ES-I3 (cell line): ENCODE results near the gene SPRR2E.
"Not testable (repeated sequence)": the region's sequence is repeated elsewhere in the genome, so short reads cannot be mapped to it uniquely, and the experiment has no call there.

Experiments
- H3K36me3 ChIP-seq: 2 replicates; pipeline ENCODE4 v1.6.1; 2013; ENCODE audit warnings: mild to moderate bottlenecking, low read length, control low read depth, moderate library complexity; ENCODE audit not compliant: insufficient read depth
- H3K4me1 ChIP-seq: 2 replicates; pipeline ENCODE4 v1.6.1; 2013; ENCODE audit warnings: mild to moderate bottlenecking, control low read depth, low read length; ENCODE audit not compliant: insufficient read depth
- H3K9ac ChIP-seq: 2 replicates; pipeline ENCODE4 v1.6.1; 2013; ENCODE audit warnings: low read depth, mild to moderate bottlenecking, low read length, moderate library complexity
- H3K9me3 ChIP-seq: 2 replicates; pipeline ENCODE4 v1.6.1; 2013; ENCODE audit warnings: mild to moderate bottlenecking, low read length, moderate library complexity; ENCODE audit not compliant: control insufficient read depth, insufficient read depth

SPRR2E gene

DNA sequence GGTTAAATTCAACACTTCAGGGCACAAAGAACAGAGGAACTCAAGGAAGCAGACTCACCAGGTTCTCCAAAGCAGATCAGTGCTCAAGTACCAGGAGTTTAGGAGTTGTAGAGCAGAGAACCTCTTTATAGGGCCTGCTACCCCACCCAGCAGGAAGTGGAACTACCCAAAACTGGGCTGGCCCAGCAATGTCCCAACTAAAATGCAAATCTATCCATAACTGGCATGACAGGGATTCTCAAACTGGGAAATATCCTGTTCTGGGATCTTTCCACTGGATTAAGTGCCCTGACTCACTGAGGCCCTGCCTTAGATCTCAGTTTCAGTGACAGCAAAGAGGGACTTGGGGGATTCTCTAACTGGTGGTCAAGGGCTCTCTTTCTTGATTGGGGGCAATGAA lies at the start of gene SPRR2E:
Gene SPRR2E (minus strand): TSS at position 101 of the 400 bp plus-strand sequence. CDS start 775 bp downstream, outside the sequence.
- Histone ChIP-seq H3K4me1 (no peaks in the 10 kb centered on the region), H3K9ac (no peak within 1 kb of the TSS), H3K9me3 (no peaks in the 10 kb centered on the region), H3K36me3 (no peaks in the 10 kb centered on the region)

DNA sequence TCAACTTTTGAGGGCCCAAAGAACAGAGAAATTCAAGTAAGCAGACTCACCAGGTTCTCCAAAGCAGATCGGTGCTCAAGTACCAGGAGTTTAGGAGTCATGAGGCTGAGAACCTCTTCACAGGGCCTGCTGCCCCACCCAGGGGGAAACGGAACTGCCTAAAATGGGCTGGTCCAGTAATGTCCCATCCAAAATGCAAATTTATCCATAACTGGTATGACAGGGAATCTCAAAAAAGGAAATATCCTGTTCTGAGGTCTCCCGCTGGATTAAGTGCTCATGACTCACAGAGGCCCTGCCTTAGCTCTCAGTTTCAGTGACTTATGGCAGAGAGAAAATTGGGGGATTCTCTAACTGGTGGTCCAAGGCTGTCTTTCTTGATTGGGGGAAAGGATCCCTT lies 47.1 kb upstream of the SPRR2E start:
- Histone ChIP-seq H3K4me1 (no peaks in the 10 kb centered on the region), H3K36me3 (no peaks in the 10 kb centered on the region), H3K9me3 (no peaks in the 10 kb centered on the region), H3K9ac (no peak overlapping the region)

DNA sequence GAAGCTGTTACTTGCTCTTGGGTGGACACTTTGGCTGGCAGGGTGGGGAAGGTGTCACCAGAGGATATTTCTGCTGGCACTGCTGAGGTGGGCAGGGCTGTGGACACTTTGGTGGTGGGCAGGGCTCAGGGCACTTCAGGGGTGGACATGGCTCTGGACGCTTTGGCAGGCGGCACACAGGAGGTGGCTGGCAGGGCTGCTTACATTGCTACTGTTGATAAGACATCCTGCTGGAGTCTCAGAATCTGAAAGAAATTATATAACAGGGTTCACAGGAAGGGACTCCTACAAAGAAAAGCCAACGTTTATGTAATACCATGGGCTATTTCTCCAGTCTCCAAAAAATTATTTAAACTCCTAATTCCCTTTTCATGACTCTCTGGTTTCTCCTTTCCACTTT lies 46.2 kb upstream of the SPRR2E start:
- Histone ChIP-seq H3K9ac (no peak overlapping the region), H3K36me3 (no peaks in the 10 kb centered on the region), H3K9me3 (no peaks in the 10 kb centered on the region), H3K4me1 (no peaks in the 10 kb centered on the region; the same call in 1 of the 2 replicates)

DNA sequence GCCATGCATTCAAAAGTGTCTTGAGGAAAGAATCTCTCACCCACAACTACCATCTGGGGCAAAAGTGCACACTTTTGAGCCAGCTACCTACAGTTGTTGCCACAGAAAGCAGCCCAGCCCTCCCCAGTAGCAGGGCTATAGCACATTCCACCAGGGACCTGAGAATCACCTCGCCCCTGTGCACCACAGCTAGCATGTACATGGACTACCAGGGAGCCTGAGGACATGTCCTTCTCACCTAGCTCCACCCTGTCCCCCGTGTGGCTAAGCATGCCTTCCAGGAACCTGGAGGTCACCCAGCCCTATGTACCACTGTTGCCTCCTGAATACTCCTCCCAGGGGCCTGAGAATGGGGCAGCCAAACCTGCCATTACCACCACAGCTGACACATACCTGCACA lies 39.4 kb upstream of the SPRR2E start:
- H3K9ac ChIP-seq, result no peak overlapping the region
- H3K36me3 ChIP-seq, result no peaks in the 10 kb centered on the region
- H3K4me1 ChIP-seq, result no peaks in the 10 kb centered on the region; the same call in 1 of the 2 replicates
- H3K9me3 ChIP-seq, result peaks cover 2% of the 10 kb centered on the region; the same call in 1 of the 2 replicates

DNA sequence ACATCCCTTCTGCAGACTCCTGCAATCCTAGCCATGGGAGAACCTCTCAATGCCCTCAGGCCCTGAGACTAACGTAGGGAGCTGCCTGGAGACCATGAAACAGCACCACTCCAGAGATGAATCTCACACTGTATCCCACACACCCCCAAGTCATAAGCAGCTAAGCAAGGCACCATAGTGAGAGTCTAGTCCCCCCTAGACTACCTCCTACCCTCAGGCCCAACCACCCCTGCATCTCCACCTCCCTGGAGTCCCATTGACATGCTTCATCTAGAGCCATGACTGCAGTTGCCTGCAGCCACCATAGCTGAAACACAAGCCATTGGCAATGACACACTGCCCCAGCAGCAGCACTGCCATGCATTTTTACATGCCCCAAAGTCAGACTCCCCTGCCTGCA lies 38.9 kb upstream of the SPRR2E start:
- Histone ChIP-seq H3K4me1 (no peaks in the 10 kb centered on the region; the same call in 1 of the 2 replicates), H3K9me3 (peaks cover 2% of the 10 kb centered on the region; the same call in 1 of the 2 replicates), H3K9ac (no peak overlapping the region), H3K36me3 (no peaks in the 10 kb centered on the region)

DNA sequence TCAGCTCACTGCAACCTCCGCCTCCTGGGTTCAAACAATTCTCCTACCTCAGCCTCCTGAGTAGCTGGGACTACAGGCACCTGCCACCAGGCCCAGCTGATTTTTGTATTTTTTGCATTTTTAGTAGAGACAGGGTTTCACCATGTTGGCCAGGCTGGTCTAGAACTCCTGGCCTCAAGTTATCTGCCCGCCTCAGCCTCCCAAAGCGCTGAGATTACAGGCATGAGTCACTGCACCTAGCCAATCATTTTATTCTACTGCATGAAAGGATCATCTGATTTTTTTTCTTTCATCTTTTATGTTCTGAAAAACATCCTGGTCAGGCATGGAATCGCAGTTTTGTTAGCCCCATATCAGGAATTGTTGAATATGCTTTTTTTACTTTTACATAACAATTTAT lies 34.4 kb upstream of the SPRR2E start:
- H3K9me3 ChIP-seq, result peaks cover 10% of the 10 kb centered on the region
- H3K9ac ChIP-seq, H3K4me1 ChIP-seq, H3K36me3 ChIP-seq: not testable (repeated sequence)

DNA sequence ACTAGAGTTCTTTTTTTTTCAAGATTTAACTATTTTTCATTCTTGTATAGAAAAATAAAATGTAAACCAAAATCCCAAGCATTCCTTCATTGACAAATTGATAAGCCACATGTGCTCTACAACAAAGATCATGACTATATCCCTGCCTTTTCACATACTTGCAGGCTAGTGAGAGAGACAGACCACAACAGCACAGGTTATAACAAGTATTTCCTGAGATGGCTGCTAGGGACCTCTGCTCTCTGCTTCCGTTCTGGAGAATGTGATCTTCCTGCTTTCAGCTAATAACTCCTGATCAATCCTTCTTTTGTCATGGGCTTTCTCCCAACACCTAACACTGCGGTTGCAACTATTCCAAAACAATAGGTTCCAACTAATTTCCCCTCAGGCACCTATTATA lies 33.0 kb upstream of the SPRR2E start:
- H3K4me1 ChIP-seq, result no peaks in the 10 kb centered on the region
- H3K9ac ChIP-seq, result no peak overlapping the region
- no peaks in the 10 kb centered on the region for H3K36me3 ChIP-seq
- peaks cover 10% of the 10 kb centered on the region for H3K9me3 ChIP-seq

DNA sequence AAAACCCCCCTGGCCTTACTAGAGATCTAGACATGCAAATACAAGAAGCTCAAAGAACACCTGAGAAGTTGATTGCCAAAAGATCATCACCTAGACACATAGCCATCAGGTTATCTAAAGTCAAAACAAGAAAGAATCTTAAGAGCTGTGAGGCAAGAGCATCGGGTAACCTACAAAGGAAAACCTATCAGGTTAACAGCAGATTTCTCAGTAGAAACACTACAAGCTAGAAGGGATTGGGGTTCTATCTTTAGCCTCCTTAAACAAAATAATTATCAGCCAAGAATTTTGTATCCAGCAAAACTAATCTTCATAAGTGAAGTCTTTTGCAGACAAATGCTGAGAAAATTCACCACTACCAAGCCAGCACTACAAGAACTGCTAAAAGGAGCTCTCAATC lies 31.2 kb upstream of the SPRR2E start:
- no peak overlapping the region for H3K9ac ChIP-seq
- H3K4me1 ChIP-seq, result no peaks in the 10 kb centered on the region
- H3K9me3 ChIP-seq, result peaks cover 10% of the 10 kb centered on the region
- no peaks in the 10 kb centered on the region for H3K36me3 ChIP-seq

DNA sequence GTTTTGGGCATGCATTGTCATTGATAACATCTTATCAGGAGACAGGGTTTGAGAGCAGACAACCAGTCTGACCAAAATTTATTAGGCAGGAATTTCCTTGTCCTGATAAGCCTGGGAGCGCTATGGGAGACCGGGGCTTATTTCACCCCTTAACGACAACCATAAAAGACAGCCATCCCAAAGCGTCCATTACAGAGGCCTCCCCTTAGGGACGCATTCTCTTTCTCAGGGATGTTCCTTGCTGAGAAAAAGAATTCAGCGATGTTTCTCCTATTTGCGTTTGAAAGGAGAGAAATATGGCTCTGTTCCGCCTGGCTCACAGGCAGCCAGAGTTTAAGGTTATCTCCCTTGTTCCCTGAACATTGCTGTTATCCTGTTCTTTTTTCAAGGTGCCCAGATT lies 29.5 kb upstream of the SPRR2E start:
- H3K4me1 ChIP-seq, H3K36me3 ChIP-seq, H3K9ac ChIP-seq, H3K9me3 ChIP-seq: not testable (repeated sequence)

DNA sequence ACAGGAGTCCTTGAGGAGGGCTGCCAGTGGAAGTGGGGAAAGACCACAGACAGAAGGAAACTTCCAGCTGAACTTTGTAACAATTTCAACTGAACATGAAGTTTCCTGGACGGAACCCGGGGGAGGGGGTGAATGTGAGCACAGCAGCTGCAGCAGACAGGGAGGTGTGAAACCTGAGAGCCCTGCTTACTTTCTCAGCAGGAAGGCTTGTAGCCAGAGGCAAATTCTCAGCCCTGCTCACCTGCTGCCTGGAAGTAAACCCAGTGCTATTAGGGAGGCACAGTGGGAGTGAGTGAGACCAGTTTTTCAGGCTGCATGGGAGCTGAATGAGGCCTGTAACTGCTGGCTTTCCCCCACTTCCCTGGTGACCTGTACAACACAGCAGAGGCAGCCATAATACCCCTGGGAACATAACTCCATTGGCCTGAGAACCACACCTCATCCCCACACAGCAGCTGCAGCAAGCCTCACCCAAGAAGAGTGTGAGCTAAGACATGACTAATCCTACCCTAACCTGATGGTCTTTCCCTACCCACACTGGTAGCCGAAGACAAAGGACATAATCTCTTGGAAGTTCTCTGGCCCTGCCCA lies 28.6 kb upstream of the SPRR2E start:
- Histone ChIP-seq H3K9ac (no peak overlapping the region), H3K9me3 (peaks cover 8% of the 10 kb centered on the region; the same call in 1 of the 2 replicates), H3K4me1 (no peaks in the 10 kb centered on the region), H3K36me3 (no peaks in the 10 kb centered on the region)

DNA sequence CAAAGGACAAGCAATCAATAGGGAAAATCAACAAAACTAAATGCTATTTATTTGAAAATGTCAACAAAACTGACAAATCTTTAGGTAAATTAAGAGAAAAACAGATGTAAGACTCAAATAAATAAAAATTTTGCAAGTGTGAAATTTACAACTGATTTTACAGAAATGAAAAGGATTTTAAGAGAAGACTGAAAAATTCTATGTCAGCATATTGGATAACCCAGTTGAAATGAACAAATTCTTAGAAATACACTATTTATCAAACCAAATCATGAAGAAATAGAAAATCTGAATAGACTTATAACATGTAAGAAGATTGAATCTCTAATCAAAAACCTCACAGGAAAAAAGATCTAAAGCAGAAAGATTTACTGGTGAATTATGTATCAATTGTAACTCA lies 26.6 kb upstream of the SPRR2E start:
- Histone ChIP-seq H3K4me1 (no peaks in the 10 kb centered on the region), H3K36me3 (no peaks in the 10 kb centered on the region), H3K9ac (no peak overlapping the region), H3K9me3 (peaks cover 8% of the 10 kb centered on the region; the same call in 1 of the 2 replicates)

DNA sequence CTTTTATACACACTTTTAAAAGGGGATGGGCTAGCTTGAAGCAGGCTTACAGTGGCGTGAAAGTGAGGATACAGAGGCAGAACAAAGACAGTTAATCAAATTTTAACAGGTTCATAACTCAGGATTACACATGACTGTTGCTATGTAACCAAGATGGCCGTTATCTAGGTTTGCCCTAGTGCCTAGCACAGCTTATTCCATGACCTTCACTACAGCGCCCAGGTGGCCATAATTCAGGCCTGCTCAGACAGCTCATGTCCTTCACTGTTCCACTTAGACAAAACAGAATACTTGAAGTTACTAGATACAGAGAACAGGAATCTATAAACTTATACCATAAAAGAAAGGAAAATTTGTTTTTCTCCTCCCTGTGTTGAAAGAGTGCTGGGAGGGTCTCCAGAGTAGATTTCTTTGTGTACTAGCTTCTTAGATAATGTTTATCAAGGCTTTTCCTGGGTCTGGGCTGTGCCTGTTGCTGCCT lies 25.2 kb upstream of the SPRR2E start:
- H3K9ac ChIP-seq, result no peak overlapping the region
- H3K9me3 ChIP-seq, result 0 out of 2 replicates have a peak, but pooled peaks cover under 1% of the 10 kb centered on the region
- no peaks in the 10 kb centered on the region for H3K36me3 ChIP-seq
- H3K4me1 ChIP-seq, result no peaks in the 10 kb centered on the region

DNA sequence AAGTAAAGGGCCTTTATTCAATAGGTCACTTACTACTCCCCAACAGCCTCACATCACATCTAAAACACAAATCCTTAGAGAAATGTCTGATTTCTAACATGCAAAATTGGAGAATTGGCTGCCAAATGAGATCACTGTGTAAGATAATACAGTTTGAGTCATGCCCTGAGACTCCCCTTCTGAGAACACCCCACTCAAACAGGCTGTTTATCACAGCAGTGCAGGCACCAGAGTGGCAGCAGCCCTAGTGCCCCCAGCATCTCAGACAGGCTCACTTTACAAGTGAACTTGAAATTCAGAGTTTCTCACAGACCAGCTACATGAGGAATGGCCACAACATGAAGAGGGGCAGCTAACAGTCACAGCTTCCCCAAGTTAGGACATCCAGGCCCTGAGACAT lies 20.9 kb upstream of the SPRR2E start:
- H3K9me3 ChIP-seq, H3K9ac ChIP-seq, H3K4me1 ChIP-seq, H3K36me3 ChIP-seq: not testable (repeated sequence)

DNA sequence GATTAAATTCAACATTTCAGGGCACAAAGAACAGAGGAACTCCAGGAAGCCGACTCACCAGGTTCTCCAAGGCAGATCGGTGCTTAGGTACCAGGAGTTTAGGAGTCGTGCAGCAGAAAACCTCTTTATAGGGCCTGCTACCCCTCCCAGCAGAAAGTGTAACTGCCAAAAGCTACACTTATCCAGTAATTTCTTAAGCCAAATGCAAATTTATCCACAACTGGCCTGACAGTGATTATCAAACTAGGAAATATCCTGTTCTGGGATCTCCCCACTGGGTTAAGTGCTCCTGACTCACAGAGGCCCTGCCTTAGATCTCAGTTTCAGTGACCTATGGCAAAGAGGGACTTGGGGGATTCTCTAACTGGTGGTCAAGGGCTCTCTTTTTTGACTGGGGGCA lies 19.1 kb upstream of the SPRR2E start, which contains the start of gene SPRR2F:
Gene SPRR2F (minus strand): TSS at position 101 of the 400 bp plus-strand sequence. CDS start 783 bp downstream, outside the sequence.
- H3K9ac ChIP-seq, result no peak within 1 kb of the TSS

DNA sequence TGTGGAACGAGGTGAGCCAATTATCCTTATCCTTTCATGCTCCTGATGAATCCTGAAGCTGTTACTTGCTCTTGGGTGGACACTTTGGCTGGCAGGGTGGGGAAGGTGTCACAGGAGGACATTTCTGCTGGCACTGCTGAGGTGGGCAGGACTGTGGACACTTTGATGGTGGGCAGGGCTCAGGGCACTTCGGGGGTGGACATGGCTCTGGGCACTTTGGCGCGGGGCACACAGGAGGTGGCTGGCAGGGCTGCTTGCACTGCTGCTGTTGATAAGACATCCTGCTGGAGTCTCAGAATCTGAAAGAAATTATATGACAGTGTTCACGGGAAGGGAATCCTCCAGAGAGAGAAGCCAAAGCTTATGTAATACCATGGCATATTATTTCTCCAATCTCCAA lies 18.1 kb upstream of the SPRR2E start:
- not testable (repeated sequence) for H3K4me1 ChIP-seq, H3K9ac ChIP-seq

More for the DNA sequence above, 19.1 kb upstream of the SPRR2E start, which contains the start of gene SPRR2F:
- Histone ChIP-seq H3K4me1 (no peaks in the 10 kb centered on the region), H3K9me3 (no peaks in the 10 kb centered on the region), H3K36me3 (no peaks in the 10 kb centered on the region)

More for the DNA sequence above, 18.1 kb upstream of the SPRR2E start:
- H3K36me3 ChIP-seq, H3K9me3 ChIP-seq: not testable (repeated sequence)
